K562 (cell line): Measurements from ENCODE around the gene PDGFC. TPM values are rescaled to one million over a fixed set of nuclear protein-coding genes. Genes with fewer than 3 reads are reported as not detected.

ENCODE experiments used
- ATAC-seq: fragments of 200-7000 bp; cut with Tn5 transposase; 3 replicates; pipeline ENCODE4 v1.9.1; 2020; ENCODE audit warnings: moderate library complexity
- BruUV-seq: library from RNA; stranded (reverse); fragments of 400-500 nt; replicated peaks from 2 replicates; lab custom pipeline; 2021; lab: Mats Ljungman, UMichigan
- CTCF ChIA-PET: fragments of 300-600 bp; formaldehyde crosslinking; extraction: SDS; loops from one replicate; lab custom pipeline; 2021; ENCODE audit warnings: low intra/inter-chr PET ratio; lab: Yijun Ruan, JAX
- POLR2A ChIA-PET: fragments of 300-600, 350-650 bp; sonication (Branson Sonifier 250); formaldehyde crosslinking; extraction: SDS; loops from one replicate; lab custom pipeline; 2021; ENCODE audit warnings: antibody characterized with exemption, inconsistent platforms; lab: Yijun Ruan, JAX
- DNase-seq, 4 experiments: peaks; one replicate each; pipeline versions ENCODE4 v3.0.0 to v3.0.0-alpha.2; 2011 to 2018; ENCODE audit warnings: low spot score in 3 of 4, mixed read lengths in 3 of 4; ENCODE audit errors: extremely low read depth in 1 of 4
- FAIRE-seq: peaks from 2 replicates; lab custom pipeline; 2011; peaks lifted over from hg19 to GRCh38; lab: Jason Lieb, UNC
- H2AFZ ChIP-seq: 2 replicates; pipeline ENCODE4 v1.6.0; 2011; ENCODE audit warnings: low read depth, low read length, control low read depth, inconsistent platforms
- H3K27ac ChIP-seq: fragments of 200-600 bp; 3 replicates; pipeline ENCODE4 v1.8.0; 2011; ENCODE audit warnings: low read depth, mild to moderate bottlenecking, control low read depth, inconsistent platforms, low read length, moderate library complexity, mixed read lengths; ENCODE audit errors: extremely low read depth
- H3K27me3 ChIP-seq, 2 experiments: fragments of 300-600 bp in 1 of 2; 2 replicates in 1 of 2; 3 replicates in 1 of 2; pipeline versions ENCODE4 v1.6.0 to v1.8.0; 2011; ENCODE audit warnings: inconsistent platforms in 2 of 2, low read length in 2 of 2, mild to moderate bottlenecking in 1 of 2, mixed read lengths in 1 of 2, moderate library complexity in 1 of 2; ENCODE audit not compliant: control insufficient read depth in 2 of 2, insufficient read depth in 2 of 2
- H3K36me3 ChIP-seq: fragments of 300-600 bp; 3 replicates; pipeline ENCODE4 v1.8.0; 2011; ENCODE audit warnings: mild to moderate bottlenecking, low read length, inconsistent platforms; ENCODE audit not compliant: control insufficient read depth, insufficient read depth
- H3K4me1 ChIP-seq, 2 experiments: fragments of 200-600 bp in 1 of 2; replicated peaks in 1 of 2; 2 replicates in 1 of 2; 3 replicates in 1 of 2; pipeline versions ENCODE4 v1.5.1 to v1.8.0; 2011; ENCODE audit warnings: inconsistent platforms in 2 of 2, low read length in 2 of 2, mild to moderate bottlenecking in 1 of 2, mixed read lengths in 1 of 2, moderate library complexity in 1 of 2; ENCODE audit not compliant: control insufficient read depth in 2 of 2, insufficient read depth in 2 of 2
- H3K4me2 ChIP-seq: 2 replicates; pipeline ENCODE4 v1.6.1; 2011; ENCODE audit warnings: low read length, control low read depth, inconsistent platforms, mixed read lengths; ENCODE audit not compliant: insufficient read depth
- H3K4me3 ChIP-seq: fragments of 200-600 bp; sonication (generic), shearing (Covaris generic); 2 replicates; pipeline ENCODE4 v1.5.1; 2016; ENCODE audit warnings: control low read depth, inconsistent platforms
- H3K79me2 ChIP-seq: fragments of 200-600 bp; 3 replicates; pipeline ENCODE4 v1.8.0; 2011; ENCODE audit warnings: low read length, inconsistent platforms; ENCODE audit not compliant: control insufficient read depth, insufficient read depth
- H3K9ac ChIP-seq, 2 experiments: 2 replicates each; pipeline versions ENCODE4 v1.6.0 to v1.6.1; 2011; ENCODE audit warnings: low read depth in 2 of 2, low read length in 2 of 2, control low read depth in 1 of 2, inconsistent platforms in 1 of 2, mild to moderate bottlenecking in 1 of 2, mixed read lengths in 1 of 2; ENCODE audit not compliant: insufficient read depth in 1 of 2
- H3K9me1 ChIP-seq: one replicate; pipeline ENCODE4 v1.6.0; 2011; ENCODE audit warnings: inconsistent platforms, mild to moderate bottlenecking, low read length, moderate library complexity; ENCODE audit not compliant: control insufficient read depth, insufficient read depth
- H3K9me3 ChIP-seq: replicated peaks from 2 replicates; pipeline ENCODE4 v1.5.1; 2011; ENCODE audit warnings: low read depth, low read length, inconsistent platforms; ENCODE audit not compliant: control insufficient read depth, insufficient read depth
- H4K20me1 ChIP-seq: replicated peaks from 2 replicates; pipeline ENCODE4 v1.6.1; 2011; ENCODE audit warnings: low read length, inconsistent platforms, mixed read lengths; ENCODE audit not compliant: control insufficient read depth, insufficient read depth
- ESRRB ChIP-seq: fragments of 250-450 bp; sonication (Bioruptor Pico); IDR thresholded peaks from 2 replicates; pipeline ENCODE4 v1.5.0; 2020; ENCODE audit warnings: mild to moderate bottlenecking, moderate library complexity, borderline replicate concordance
- MAFF ChIP-seq: IDR thresholded peaks from 2 replicates; pipeline ENCODE4 v1.6.1; 2012; ENCODE audit warnings: low read length, improper control_type of control experiment
- MTA2 ChIP-seq: fragments of 450-650 bp; IDR thresholded peaks from 2 replicates; pipeline ENCODE4 v1.6.1; 2016; ENCODE audit warnings: low read depth
- PCBP1 ChIP-seq: fragments of 200-400 bp; formaldehyde crosslinking; IDR thresholded peaks from 2 replicates; pipeline ENCODE4 v1.6.1; 2018; ENCODE audit warnings: mild to moderate bottlenecking, low read depth, low read length; ENCODE audit not compliant: poor library complexity, severe bottlenecking
- POLR2B ChIP-seq: fragments of 450-650 bp; IDR thresholded peaks from 2 replicates; pipeline ENCODE4 v1.6.1; 2018; ENCODE audit warnings: low read depth; ENCODE audit not compliant: partially characterized antibody
- RHOXF2B ChIP-seq: fragments of 250-450 bp; sonication (Bioruptor Pico); conservative IDR thresholded peaks from 2 replicates; pipeline ENCODE4 v1.5.1; 2021
- SAFB2 ChIP-seq: fragments of 200-400 bp; formaldehyde crosslinking; IDR thresholded peaks from 2 replicates; pipeline ENCODE4 v1.6.1; 2018; ENCODE audit warnings: borderline replicate concordance, low read length, low read depth, moderate library complexity; ENCODE audit not compliant: severe bottlenecking
- ZC3H8 ChIP-seq: fragments of 450-650 bp; IDR thresholded peaks from 2 replicates; pipeline ENCODE4 v1.6.1; 2017
- ZNF197 ChIP-seq: fragments of 200-800 bp; sonication (Bioruptor generic); IDR thresholded peaks from 2 replicates; pipeline ENCODE4 v1.6.1; 2016; ENCODE audit warnings: low read depth, missing genetic modification characterization, missing compliant biosample characterization
- WGBS: fragments of 100-300 bp; shearing (Covaris generic); methylation state at CpG from one replicate; pipeline ENCODE4 v1.1.6; 2016; ENCODE audit warnings: low coverage, mixed read lengths; ENCODE audit not compliant: insufficient coverage; ENCODE audit errors: missing lambda C conversion rate; 5-methylcytosine and 5-hydroxymethylcytosine counted together
- in situ Hi-C: fragments of 300-500 bp; cut with MboI; formaldehyde crosslinking; loops from 4 replicates; pipeline ENCODE4 v1.15.0; 2018; ENCODE audit warnings: inconsistent platforms, mixed read lengths
- intact Hi-C: fragments of 100-400 bp; cut with micrococcal nuclease; formaldehyde crosslinking; loops from 2 replicates; pipeline ENCODE4 v1.14.2; 2022
- polyA plus RNA-seq, 8 experiments: library from polyadenylated mRNA; depleted of rRNA in 4 of 8; stranded (reverse) in 5 of 8; unstranded in 3 of 8; fragments of >200 nt; fragmentation: Nextera tagmentation in 2 of 8; fragmentation: Illumina TruSeq in 1 of 8; extraction: Ambion mirVana in 2 of 8; extraction: Trizol in 1 of 8; gene quantifications; 2 replicates each; pipeline versions ENCODE4 v1.2.1 to v1.2.3, GENCODE V29; 2011 to 2014; ENCODE audit warnings: inconsistent platforms in 1 of 8, missing spikeins in 1 of 8
- total RNA-seq, 7 experiments: library from RNA; depleted of rRNA in 6 of 7; stranded (reverse); fragments of >200 nt in 6 of 7; fragmentation: Illumina TruSeq in 2 of 7; extraction: Trizol in 2 of 7; gene quantifications; 2 replicates each; pipeline versions ENCODE4 v1.2.1 to v1.2.3, GENCODE V29; 2011 to 2021; ENCODE audit warnings: low replicate concordance in 1 of 7
- TF ChIP-seq, protein P1 (sequence below), 2 experiments: IDR thresholded peaks in 1 of 2; conservative IDR thresholded peaks in 1 of 2; 2 replicates each; pipeline ENCODE4 v1.6.1; 2016; ENCODE audit warnings: low read depth in 2 of 2, mild to moderate bottlenecking in 1 of 2, missing compliant biosample characterization in 1 of 2, missing genetic modification characterization in 1 of 2, moderate library complexity in 1 of 2
- TF ChIP-seq, protein P2 (sequence below): fragments of 250-450 bp; sonication (Bioruptor Pico); IDR thresholded peaks from 2 replicates; pipeline ENCODE4 v1.8.0; 2021; ENCODE audit warnings: borderline replicate concordance, mild to moderate bottlenecking, moderate library complexity; ENCODE audit not compliant: poor library complexity, severe bottlenecking
- TF ChIP-seq, protein P3 (sequence below), 2 experiments: fragments of 450-650 bp in 1 of 2; sonication (generic) in 1 of 2; formaldehyde crosslinking in 1 of 2; IDR thresholded peaks in 1 of 2; conservative IDR thresholded peaks in 1 of 2; 2 replicates each; pipeline versions ENCODE4 v1.6.1 to v1.8.1; 2016 to 2023; ENCODE audit warnings: mild to moderate bottlenecking in 2 of 2, moderate library complexity in 2 of 2, inconsistent platforms in 1 of 2, missing genetic modification reagents in 1 of 2

Gene PDGFC
- total and polyA plus RNA-seq, 9 of the 15 experiments (the other 6 are each of a cell fraction or from before 2014, with no cell fraction given), result not detected

DNA sequence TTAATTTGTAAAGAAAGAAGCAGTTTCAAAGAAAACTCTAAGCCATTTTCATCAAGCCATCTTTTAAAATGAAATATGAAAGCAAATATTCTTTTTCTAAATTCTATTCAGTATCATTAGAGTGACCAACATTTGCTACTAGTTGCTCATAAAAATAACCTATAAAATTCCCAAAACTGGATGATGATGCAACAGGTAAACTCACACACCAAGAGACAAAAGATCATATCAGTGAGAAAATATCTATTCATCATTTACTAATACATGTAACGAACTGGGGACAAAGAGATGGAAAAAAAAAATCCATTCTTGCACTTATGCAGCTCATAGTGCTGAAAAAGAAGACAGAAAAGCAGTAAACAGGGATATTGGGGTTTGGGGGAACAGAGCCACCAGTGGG lies 48.1 kb downstream of the PDGFC start (continued):
- no peak for TF ChIP-seq MAFF
- TF ChIP-seq ZNF197 (CRISPR knock-in tag), result no peak
- TF ChIP-seq, protein P1, sequence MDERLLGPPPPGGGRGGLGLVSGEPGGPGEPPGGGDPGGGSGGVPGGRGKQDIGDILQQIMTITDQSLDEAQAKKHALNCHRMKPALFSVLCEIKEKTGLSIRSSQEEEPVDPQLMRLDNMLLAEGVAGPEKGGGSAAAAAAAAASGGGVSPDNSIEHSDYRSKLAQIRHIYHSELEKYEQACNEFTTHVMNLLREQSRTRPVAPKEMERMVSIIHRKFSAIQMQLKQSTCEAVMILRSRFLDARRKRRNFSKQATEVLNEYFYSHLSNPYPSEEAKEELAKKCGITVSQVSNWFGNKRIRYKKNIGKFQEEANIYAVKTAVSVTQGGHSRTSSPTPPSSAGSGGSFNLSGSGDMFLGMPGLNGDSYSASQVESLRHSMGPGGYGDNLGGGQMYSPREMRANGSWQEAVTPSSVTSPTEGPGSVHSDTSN (CRISPR knock-in tag; IDR thresholded peaks at IDR 0.05; ENCODE audit: low read depth), result no peak
- TF ChIP-seq, protein P1 (tag; conservative IDR thresholded peaks at IDR 0.05; ENCODE audit: low read depth), result no peak
- TF ChIP-seq, protein P2, sequence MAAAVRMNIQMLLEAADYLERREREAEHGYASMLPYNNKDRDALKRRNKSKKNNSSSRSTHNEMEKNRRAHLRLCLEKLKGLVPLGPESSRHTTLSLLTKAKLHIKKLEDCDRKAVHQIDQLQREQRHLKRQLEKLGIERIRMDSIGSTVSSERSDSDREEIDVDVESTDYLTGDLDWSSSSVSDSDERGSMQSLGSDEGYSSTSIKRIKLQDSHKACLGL (CRISPR knock-in tag), result no peak

DNA sequence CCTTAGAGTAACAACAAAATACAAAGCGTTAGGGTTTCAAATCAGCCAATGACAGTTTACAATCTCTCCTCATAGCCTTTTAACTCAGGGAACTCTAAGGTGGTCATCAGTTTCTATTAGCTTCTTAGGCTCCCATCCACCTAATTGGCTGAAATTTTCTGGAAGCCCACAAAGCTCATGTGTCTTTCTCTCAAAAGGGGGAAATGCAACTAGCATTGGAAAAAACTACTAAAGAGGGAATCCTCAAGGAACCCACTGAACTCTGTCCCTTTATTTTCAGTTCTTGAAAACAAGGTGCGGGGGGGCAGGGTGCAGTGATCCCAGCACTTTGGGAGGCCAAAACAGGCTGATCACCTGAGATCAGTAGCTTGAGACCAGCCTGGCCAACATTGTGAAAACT lies 56.4 kb downstream of the PDGFC start:
- BruUV-seq, result no TSS peak
- no peak for FAIRE-seq
- no peaks in the 10 kb centered on the region for H3K36me3 ChIP-seq

More for the DNA sequence above, 56.4 kb downstream of the PDGFC start:
- no peaks in the 10 kb centered on the region for H3K27me3 ChIP-seq
- no peaks in the 10 kb centered on the region for H3K9me1 ChIP-seq
- DNase-seq, result no peak
- 0% methylated on average over 2 of the region's 2 CpGs for WGBS
- no peak overlapping the region for H3K9ac ChIP-seq
- no peaks in the 10 kb centered on the region for H3K9me3 ChIP-seq
- no peak overlapping the region for H3K4me2 ChIP-seq
- H3K4me3 ChIP-seq, result no peak overlapping the region
- in situ Hi-C loops, result no loop called here
- intact Hi-C loops, result no loop called here
- POLR2A ChIA-PET, result no interaction called here
- no peaks in the 10 kb centered on the region for H3K4me1 ChIP-seq
- no peak overlapping the region for H3K27ac ChIP-seq
- no peak for TF ChIP-seq POLR2B
- no peak for TF ChIP-seq PCBP1
- TF ChIP-seq ZC3H8, result no peak
- TF ChIP-seq, protein P3, sequence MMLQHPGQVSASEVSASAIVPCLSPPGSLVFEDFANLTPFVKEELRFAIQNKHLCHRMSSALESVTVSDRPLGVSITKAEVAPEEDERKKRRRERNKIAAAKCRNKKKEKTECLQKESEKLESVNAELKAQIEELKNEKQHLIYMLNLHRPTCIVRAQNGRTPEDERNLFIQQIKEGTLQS (IDR thresholded peaks at IDR 0.05), result no peak
- TF ChIP-seq, protein P3 (CRISPR knock-in tag; conservative IDR thresholded peaks at IDR 0.05), result no peak
- no peak for TF ChIP-seq SAFB2
- no peak for TF ChIP-seq ESRRB
- no peak for TF ChIP-seq MTA2
- TF ChIP-seq RHOXF2B (CRISPR knock-in tag), result no peak
- no peak for ATAC-seq
- H4K20me1 ChIP-seq, result no peaks in the 10 kb centered on the region
- no peak overlapping the region for H2AFZ ChIP-seq
- CTCF ChIA-PET, result no interaction called here
- H3K79me2 ChIP-seq, result no peaks in the 10 kb centered on the region
